Hematopoietic multipotent progenitor cell treated with erythropoietin and hydrocortisone succinate and interleukin-3 and kit ligand, for 4 days (in vitro differentiated cells): Measurements from ENCODE around the gene IFNL4.
"Not testable (repeated sequence)": the region's sequence is repeated elsewhere in the genome, so short reads cannot be mapped to it uniquely, and the experiment has no call there.

Experiments used
- DNase-seq: peaks from one replicate; pipeline ENCODE4 v3.0.0-alpha.2; 2015

IFNL4 gene

GRCh38 chr19:39254531-39255345 lies 6.1 kb upstream of the IFNL4 start:
- peak; percentile 58 for DNase-seq

GRCh38 chr19:39253374-39254149 lies 4.9 kb upstream of the IFNL4 start:
- DNase-seq, result no peak

GRCh38 chr19:39252458-39252857 lies 3.8 kb upstream of the IFNL4 start:
- DNase-seq, result peak; percentile 94

GRCh38 chr19:39251846-39252245 lies 3.2 kb upstream of the IFNL4 start:
- peak; percentile 59 for DNase-seq

- DNase-seq, result no peak
These were observed 2.4 kb upstream of the IFNL4 start for GRCh38 chr19:39251081-39251480.

GRCh38 chr19:39247701-39248664 lies 673 bp downstream of the IFNL4 start:
- DNase-seq, result peak; percentile 55

- DNase-seq, result peak; percentile 48
These were observed 1.5 kb downstream of the IFNL4 start for GRCh38 chr19:39246951-39247669.

- not testable (repeated sequence) for DNase-seq
These were observed 3.5 kb downstream of the IFNL4 start for GRCh38 chr19:39245166-39245565.

- not testable (repeated sequence) for DNase-seq
These were observed 4.1 kb downstream of the IFNL4 start, which contains the start of gene IFNL3 for GRCh38 chr19:39244410-39245100. Gene IFNL3, minus strand, starts transcription at chr19:39245006. Its CDS starts 39 bp downstream, at chr19:39244967.

GRCh38 chr19:39243741-39244140 lies 4.9 kb downstream of the IFNL4 start:
- not testable (repeated sequence) for DNase-seq

GRCh38 chr19:39240421-39240820 lies 8.2 kb downstream of the IFNL4 start:
- no peak for DNase-seq

- no peak for DNase-seq
These were observed 9.7 kb downstream of the IFNL4 start for GRCh38 chr19:39238944-39239343.

GRCh38 chr19:39238209-39238608 lies 10.4 kb downstream of the IFNL4 start:
- DNase-seq, result no peak

- peak; percentile 43 for DNase-seq
These were observed 11.2 kb downstream of the IFNL4 start for GRCh38 chr19:39237200-39238184.

- DNase-seq, result no peak
These were observed 12.1 kb downstream of the IFNL4 start for GRCh38 chr19:39236527-39236926.

- no peak for DNase-seq
These were observed 15.9 kb downstream of the IFNL4 start for GRCh38 chr19:39232708-39233107.

GRCh38 chr19:39230096-39230764 lies 18.4 kb downstream of the IFNL4 start:
- DNase-seq, result no peak

GRCh38 chr19:39224910-39225309 lies 23.7 kb downstream of the IFNL4 start:
- DNase-seq, result peak; percentile 64

- peak; percentile 63 for DNase-seq
These were observed 24.9 kb downstream of the IFNL4 start for GRCh38 chr19:39223703-39224279.
